ENCODE results near the gene LDHD.

The LDHD gene

GRCh38 chr16:75081179-75081859 is 35.3 kb downstream of the LDHD start:
- no peak for DNase-seq (ENCODE audit: low read depth, low spot score)

- DNase-seq (ENCODE audit: low read depth, low spot score), result peak; percentile 47
Observed at GRCh38 chr16:75080205-75081029, 36.2 kb downstream of the LDHD start.

- DNase-seq (ENCODE audit: low read depth, low spot score), result no peak
Observed at GRCh38 chr16:75079346-75079926, 37.1 kb downstream of the LDHD start.

- no peak for DNase-seq (ENCODE audit: low read depth, low spot score)
Observed at GRCh38 chr16:75078886-75079285, 37.7 kb downstream of the LDHD start.

GRCh38 chr16:75075688-75076268 is 40.8 kb downstream of the LDHD start:
- DNase-seq (ENCODE audit: low read depth, low spot score), result no peak

- no peak for DNase-seq (ENCODE audit: low read depth, low spot score)
Observed at GRCh38 chr16:75074920-75075687, 41.5 kb downstream of the LDHD start.

GRCh38 chr16:75074304-75074793 is 42.2 kb downstream of the LDHD start:
- no peak for DNase-seq (ENCODE audit: low read depth, low spot score)

GRCh38 chr16:75073545-75074303 is 42.9 kb downstream of the LDHD start:
- peak; percentile 47 for DNase-seq (ENCODE audit: low read depth, low spot score)

- DNase-seq (ENCODE audit: low read depth, low spot score), result no peak
Observed at GRCh38 chr16:75072239-75072947, 44.2 kb downstream of the LDHD start.

GRCh38 chr16:75071621-75072020 is 45.0 kb downstream of the LDHD start:
- no peak for DNase-seq (ENCODE audit: low read depth, low spot score)

- DNase-seq (ENCODE audit: low read depth, low spot score), result no peak
Observed at GRCh38 chr16:75070012-75070841, 46.4 kb downstream of the LDHD start.

- DNase-seq (ENCODE audit: low read depth, low spot score), result no peak
Observed at GRCh38 chr16:75068085-75069031, 48.2 kb downstream of the LDHD start.

- DNase-seq (ENCODE audit: low read depth, low spot score), result no peak
Observed at GRCh38 chr16:75066861-75067447, 49.6 kb downstream of the LDHD start.

GRCh38 chr16:75065521-75066149 is 50.9 kb downstream of the LDHD start:
- DNase-seq (ENCODE audit: low read depth, low spot score), result no peak

- no peak for DNase-seq (ENCODE audit: low read depth, low spot score)
Observed at GRCh38 chr16:75065149-75065505, 51.5 kb downstream of the LDHD start.

- no peak for DNase-seq (ENCODE audit: low read depth, low spot score)
Observed at GRCh38 chr16:75064403-75065148, 52.0 kb downstream of the LDHD start.
